Gastroesophageal sphincter (tissue), 4 donors: ENCODE results near the gene SLC6A9. TPM values are rescaled to one million over a fixed set of nuclear protein-coding genes. Genes with fewer than 3 reads are reported as not detected.

Source experiments
- ATAC-seq: fragments of 150-250 bp; one replicate; pipeline ENCODE4 v1.9.1; 2016; ENCODE audit warnings: mild to moderate bottlenecking, moderate library complexity
- H3K27ac ChIP-seq, 4 donors: fragments of 200-600 bp; sonication (generic) in 3 of 4; 1 replicate in 3 of 4; 2 replicates in 1 of 4; pipeline ENCODE4 v1.5.1; 2016 to 2019
- H3K27me3 ChIP-seq: fragments of 200-600 bp; sonication (generic); one replicate; pipeline ENCODE4 v1.5.1; 2019
- H3K36me3 ChIP-seq, 2 donors: fragments of 200-600 bp; sonication (generic); one replicate each; pipeline ENCODE4 v1.5.1; 2019; ENCODE audit warnings: control low read depth in 1 of 2
- H3K4me1 ChIP-seq, 3 donors: fragments of 200-600 bp; sonication (generic); 1 replicate in 2 of 3; 2 replicates in 1 of 3; pipeline ENCODE4 v1.5.1; 2016 to 2019; ENCODE audit warnings: control low read depth in 2 of 3
- H3K4me3 ChIP-seq, 2 donors: fragments of 200-600 bp; sonication (generic); one replicate each; pipeline ENCODE4 v1.5.1; 2019; ENCODE audit warnings: mild to moderate bottlenecking in 1 of 2, moderate library complexity in 1 of 2
- H3K9me3 ChIP-seq, 3 donors: fragments of 200-600 bp; sonication (generic); one replicate each; pipeline ENCODE4 v1.5.1; 2017 to 2019; ENCODE audit warnings: control low read depth in 2 of 3
- EP300 ChIP-seq: sonication (generic); formaldehyde crosslinking; IDR thresholded peaks from one replicate; pipeline ENCODE4 v1.6.1; 2017; ENCODE audit warnings: antibody characterized with exemption, mild to moderate bottlenecking
- POLR2A ChIP-seq, 2 donors: fragments of 450-650 bp; IDR thresholded peaks; one replicate each; pipeline ENCODE4 v1.6.1; 2017; ENCODE audit warnings: antibody characterized with exemption in 2 of 2, mild to moderate bottlenecking in 2 of 2, moderate library complexity in 1 of 2
- POLR2AphosphoS5 ChIP-seq: sonication (generic); formaldehyde crosslinking; IDR thresholded peaks from one replicate; pipeline ENCODE4 v1.6.1; 2017; ENCODE audit warnings: antibody characterized with exemption
- WGBS, 2 donors: methylation state at CpG; one replicate each; pipeline ENCODE4 v1.1.5; 2018; ENCODE audit warnings: low coverage in 1 of 2; 5-methylcytosine and 5-hydroxymethylcytosine counted together
- total RNA-seq, 4 donors: library from RNA; depleted of rRNA; stranded (reverse); fragments of >200 nt; gene quantifications; one replicate each; pipeline ENCODE4 v1.1.0, GENCODE V29; 2016
- TF ChIP-seq, protein P1 (sequence below), 4 experiments: fragments of 200-600 bp in 2 of 4; fragments of 450-650 bp in 2 of 4; sonication (generic) in 1 of 4; IDR thresholded peaks; one replicate each; pipeline ENCODE4 v1.5.1; 2017 to 2019; ENCODE audit warnings: antibody characterized with exemption in 4 of 4, mild to moderate bottlenecking in 2 of 4, moderate library complexity in 2 of 4

The SLC6A9 gene
- total RNA-seq, 4 donors from 2014 or later, result 1.8 to 14.2 (median 7.5) TPM

DNA sequence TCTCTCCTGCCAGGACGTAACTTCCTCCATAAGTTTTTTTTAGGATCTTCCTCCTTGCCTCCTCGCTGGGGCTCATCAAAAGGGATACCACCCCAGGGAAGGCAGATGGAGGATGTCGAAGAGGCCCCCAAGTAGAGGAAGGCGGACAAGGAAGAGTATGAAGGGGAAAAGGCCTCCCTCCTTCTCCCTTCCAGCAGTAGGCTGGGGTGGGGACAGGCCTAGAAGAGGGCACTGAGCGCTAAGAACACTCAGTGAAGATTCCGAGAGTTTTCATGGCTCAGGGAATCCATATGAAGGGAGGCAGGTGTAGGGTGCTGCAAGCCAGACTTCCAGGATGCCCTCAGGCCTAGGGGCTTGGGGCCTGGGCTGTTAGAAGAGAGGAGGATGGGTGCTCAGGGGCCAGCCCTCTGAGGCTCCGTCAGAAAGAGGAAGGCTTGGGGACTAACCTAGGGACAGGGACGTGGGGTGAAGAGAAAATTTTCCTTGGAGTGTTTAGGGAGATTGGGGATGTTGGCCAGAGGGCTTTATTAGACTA is 1.8 kb upstream of the SLC6A9 start:
- peak overlapping the region in 3 of 4 donors; percentile 89 to 92 (median 90) for H3K27ac ChIP-seq
- H3K9me3 ChIP-seq, result no peaks in the 10 kb centered on the region
- no peak for TF ChIP-seq POLR2A (IDR thresholded peaks at IDR 0.05)
- TF ChIP-seq EP300, result no peak
- TF ChIP-seq, protein P1, sequence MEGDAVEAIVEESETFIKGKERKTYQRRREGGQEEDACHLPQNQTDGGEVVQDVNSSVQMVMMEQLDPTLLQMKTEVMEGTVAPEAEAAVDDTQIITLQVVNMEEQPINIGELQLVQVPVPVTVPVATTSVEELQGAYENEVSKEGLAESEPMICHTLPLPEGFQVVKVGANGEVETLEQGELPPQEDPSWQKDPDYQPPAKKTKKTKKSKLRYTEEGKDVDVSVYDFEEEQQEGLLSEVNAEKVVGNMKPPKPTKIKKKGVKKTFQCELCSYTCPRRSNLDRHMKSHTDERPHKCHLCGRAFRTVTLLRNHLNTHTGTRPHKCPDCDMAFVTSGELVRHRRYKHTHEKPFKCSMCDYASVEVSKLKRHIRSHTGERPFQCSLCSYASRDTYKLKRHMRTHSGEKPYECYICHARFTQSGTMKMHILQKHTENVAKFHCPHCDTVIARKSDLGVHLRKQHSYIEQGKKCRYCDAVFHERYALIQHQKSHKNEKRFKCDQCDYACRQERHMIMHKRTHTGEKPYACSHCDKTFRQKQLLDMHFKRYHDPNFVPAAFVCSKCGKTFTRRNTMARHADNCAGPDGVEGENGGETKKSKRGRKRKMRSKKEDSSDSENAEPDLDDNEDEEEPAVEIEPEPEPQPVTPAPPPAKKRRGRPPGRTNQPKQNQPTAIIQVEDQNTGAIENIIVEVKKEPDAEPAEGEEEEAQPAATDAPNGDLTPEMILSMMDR (IDR thresholded peaks at IDR 0.05), result no peak
- TF ChIP-seq POLR2AphosphoS5, result no peak
- H3K36me3 ChIP-seq, result no peaks in the 10 kb centered on the region
- H3K27me3 ChIP-seq, result no peaks in the 10 kb centered on the region
- ATAC-seq, result no peak
- no peak overlapping the region for H3K4me3 ChIP-seq
- 65 to 100% methylated on average over 1 to 4 of the region's 8 CpGs for WGBS, 2 donors
- H3K4me1 ChIP-seq, result peaks cover 4 to 80% (median 33%) of the 10 kb centered on the region in 3 donors

DNA sequence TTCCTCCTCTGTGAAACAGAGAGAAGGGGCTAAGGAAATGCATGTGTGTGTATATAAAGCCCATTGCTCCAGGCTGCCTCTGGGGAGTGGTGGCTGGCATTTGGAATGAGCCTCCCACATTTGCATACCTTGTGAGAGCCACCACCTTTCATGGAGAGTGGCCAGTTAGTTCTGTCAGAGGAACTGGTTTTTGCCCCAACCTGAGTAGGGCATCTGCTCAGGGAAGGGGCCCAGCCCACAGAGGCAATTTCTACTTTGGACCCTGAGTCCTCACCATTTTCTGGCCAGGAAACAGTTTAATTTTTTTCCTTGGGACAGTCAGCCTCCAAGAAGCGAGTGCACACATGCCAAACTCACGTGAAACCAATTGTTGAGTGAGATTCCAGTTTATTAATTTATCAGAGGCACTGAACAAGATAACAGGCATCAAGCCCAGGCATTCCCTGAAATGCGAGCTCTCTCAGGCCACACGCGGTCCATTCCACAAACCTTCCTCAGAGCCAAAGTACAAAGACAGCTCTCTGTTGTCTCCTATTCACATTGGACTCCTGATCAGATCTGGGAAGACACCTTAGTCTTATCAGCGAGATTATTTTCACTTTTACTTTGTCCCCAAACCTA is 1.0 kb upstream of the SLC6A9 start:
- no peaks in the 10 kb centered on the region for H3K9me3 ChIP-seq
- H3K36me3 ChIP-seq, result no peaks in the 10 kb centered on the region
- H3K27me3 ChIP-seq, result no peaks in the 10 kb centered on the region
- 36 to 50% methylated on average over 3 of the region's 6 CpGs for WGBS, 2 donors
- H3K4me3 ChIP-seq, result no peak overlapping the region
- ATAC-seq, result no peak
- peaks cover 4 to 80% (median 33%) of the 10 kb centered on the region in 3 donors for H3K4me1 ChIP-seq
- H3K27ac ChIP-seq, result peak overlapping the region; percentile 7 to 92 (median 90)
- TF ChIP-seq POLR2AphosphoS5 (no peak), EP300 (no peak), POLR2A (IDR thresholded peaks at IDR 0.05) (no peak)
- TF ChIP-seq, protein P1 (IDR thresholded peaks at IDR 0.05), result no peak

DNA sequence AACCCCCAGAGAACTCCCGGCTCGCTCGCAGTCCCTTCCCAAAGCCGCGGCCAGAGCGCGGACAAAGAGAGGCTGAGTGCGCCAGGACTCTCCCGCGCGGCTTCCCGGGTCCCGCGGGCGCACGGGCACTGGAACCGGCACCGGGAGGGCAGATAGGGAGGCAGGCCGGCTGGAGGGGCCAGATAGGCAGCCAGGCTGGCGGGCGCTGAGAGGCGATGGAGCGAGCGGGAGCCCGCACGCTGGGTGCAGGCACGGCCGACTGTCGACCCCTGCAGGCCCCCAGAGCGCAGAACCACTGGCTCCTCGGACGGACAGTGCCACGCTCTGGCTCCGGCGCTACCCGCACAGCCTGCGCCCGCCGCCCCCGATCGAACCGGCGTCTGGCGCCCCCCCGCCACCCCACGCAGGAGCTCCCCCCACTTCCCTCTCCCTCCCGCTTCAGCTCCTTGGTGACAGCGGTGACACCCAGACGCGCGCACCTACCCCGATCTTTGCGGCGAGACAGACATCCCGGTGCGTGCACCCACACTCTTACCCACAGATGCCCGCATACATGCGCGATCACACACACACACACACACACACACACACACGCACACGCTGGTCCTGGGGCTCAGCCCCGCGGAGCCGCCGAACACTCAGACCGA is 534 bp downstream of the SLC6A9 start:
- Histone ChIP-seq H3K27me3 (no peaks in the 10 kb centered on the region), H3K4me1 (peaks cover 0 to 65% (median 26%) of the 10 kb centered on the region in 3 donors), H3K4me3 (peak overlapping the region; percentile 57 to 89), H3K36me3 (no peaks in the 10 kb centered on the region), H3K27ac (peak overlapping the region; percentile 34 to 92 (median 90)), H3K9me3 (no peaks in the 10 kb centered on the region)
- TF ChIP-seq, protein P1 (IDR thresholded peaks at IDR 0.05), result no peak
- TF ChIP-seq POLR2AphosphoS5, result no peak
- TF ChIP-seq POLR2A (IDR thresholded peaks at IDR 0.05), result no peak
- TF ChIP-seq EP300, result no peak
- ATAC-seq, result peak; percentile 29
- 0% methylated on average over 1 of the region's 66 CpGs; no CpG with 5 or more reads in 1 of the 2 donors for WGBS, 2 donors

DNA sequence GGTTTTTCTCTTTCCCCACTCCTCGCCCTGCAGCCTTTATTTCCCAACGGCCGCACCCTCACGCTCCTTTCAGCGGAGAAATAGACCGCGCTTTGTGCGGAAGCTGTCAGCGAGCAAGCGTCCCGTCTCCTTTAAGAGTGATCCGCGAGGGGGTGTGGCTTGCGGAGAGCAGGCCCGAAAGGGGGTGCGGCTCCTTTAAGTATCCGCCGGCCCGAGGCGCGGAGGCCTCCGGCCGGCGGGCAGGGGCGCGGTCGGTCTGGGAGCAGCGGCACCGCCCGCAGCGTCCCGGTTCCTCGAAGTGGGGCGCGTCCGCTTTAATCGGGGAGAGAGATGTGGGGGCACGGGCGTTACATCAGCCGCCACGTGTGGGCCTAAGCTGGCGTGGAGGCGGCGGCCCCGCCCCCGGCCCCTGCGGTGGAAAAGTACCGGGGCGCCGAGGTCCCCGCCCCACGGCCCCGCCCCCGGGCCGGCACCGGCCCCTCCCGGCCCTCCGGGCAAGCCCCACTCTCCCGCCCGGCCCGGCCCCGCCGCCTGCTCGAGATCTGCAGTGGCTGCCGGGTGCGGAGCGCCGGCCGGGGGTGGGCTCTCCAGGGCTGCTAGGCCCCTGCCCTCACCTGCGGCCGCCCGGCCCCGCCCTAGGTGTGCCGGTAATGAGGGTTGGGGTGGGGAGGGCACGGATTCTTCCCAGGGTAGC is 1.2 kb downstream of the SLC6A9 start:
- Histone ChIP-seq H3K36me3 (no peaks in the 10 kb centered on the region), H3K27ac (peak overlapping the region; percentile 34 to 92 (median 90)), H3K9me3 (no peaks in the 10 kb centered on the region), H3K4me3 (peak overlapping the region; percentile 57 to 89), H3K4me1 (peaks cover 0 to 58% (median 19%) of the 10 kb centered on the region in 3 donors), H3K27me3 (no peaks in the 10 kb centered on the region)
- 0% methylated on average over 2 to 11 of the region's 75 CpGs for WGBS, 2 donors
- ATAC-seq, result peak; percentile 90
- TF ChIP-seq, protein P1 (IDR thresholded peaks at IDR 0.05), result peak in 1 of 4 experiments; percentile 11
- TF ChIP-seq POLR2AphosphoS5 (no peak), POLR2A (IDR thresholded peaks at IDR 0.05) (peak in 1 of 2 donors; percentile 24)
